CD4-positive, alpha-beta T cell treated with Interleukin-1 beta for 1 hour (primary cell): ENCODE measurements around the gene SIGLEC15.
"Not testable (repeated sequence)": the region's sequence is repeated elsewhere in the genome, so short reads cannot be mapped to it uniquely, and the experiment has no call there.

Experiments used
- DNase-seq, 2 donors: peaks; one replicate each; pipeline ENCODE4 v3.0.0-alpha.2; 2020 to 2022

Gene SIGLEC15

DNA sequence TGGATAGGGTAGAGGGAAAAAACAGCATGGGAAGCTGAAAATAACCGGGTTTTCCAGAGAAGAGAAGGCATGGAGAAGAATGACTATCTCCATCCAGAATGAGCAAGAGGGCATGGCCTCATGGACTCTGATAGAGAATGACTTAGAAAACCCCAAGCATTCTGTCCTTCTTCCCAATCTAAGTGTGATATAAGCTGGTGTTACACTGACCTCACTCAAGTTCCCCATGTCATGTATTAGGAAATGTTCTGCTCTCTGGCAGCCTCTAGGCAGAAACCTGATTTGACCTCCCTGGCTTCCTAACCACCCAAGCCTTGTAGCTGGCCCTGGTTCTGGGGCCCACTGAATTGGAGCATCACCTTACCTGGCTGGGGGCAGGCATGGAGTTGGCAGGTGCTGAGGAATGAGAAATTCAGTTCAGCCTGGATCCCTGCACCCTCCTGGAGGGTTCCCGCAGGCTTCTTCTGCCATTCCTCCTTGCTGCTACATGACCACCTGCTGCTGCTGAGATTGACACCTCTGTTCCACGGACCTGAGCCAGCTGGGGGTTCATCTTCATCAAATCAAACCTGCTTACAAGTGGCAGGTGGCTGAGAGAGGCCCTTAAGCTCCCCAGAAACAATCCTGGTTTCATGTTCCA lies 5.2 kb upstream of the SIGLEC15 start:
- DNase-seq: no peak

DNA sequence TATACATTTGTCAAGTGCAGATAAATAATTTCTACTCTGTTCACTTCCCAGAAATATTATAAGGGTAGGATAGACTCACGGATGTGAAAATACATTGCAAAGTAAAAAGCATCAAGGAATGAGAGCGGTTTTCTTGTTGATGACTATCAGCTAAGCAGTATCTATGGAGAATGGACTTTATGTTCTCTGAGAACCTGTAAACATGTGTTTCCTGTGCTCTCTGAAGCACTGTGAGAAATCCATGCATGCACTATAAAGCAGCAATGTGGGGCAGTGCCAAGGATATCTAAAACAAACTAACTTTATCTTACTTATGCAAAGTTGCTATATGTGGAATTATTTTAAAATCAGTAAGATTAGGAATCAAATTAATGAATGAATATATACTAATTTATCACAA lies 4.4 kb upstream of the SIGLEC15 start:
- DNase-seq: no peak

DNA sequence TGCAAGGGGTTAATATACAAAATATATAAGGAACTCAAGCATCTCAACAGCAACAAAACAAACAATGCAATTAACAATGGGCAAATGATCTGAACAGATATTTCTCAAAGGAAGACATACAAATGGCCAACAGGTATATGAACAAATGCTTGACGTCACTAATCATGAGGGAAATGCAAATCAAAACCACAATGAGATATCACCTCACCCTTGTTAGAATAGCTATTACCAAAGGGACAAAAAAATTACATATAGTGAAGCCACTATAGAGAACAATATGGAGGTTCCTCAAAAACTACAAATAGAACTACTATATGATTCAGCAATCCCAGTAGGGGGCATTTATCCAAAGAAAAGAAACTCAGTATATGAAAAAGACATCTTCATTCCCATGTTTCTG lies 3.8 kb upstream of the SIGLEC15 start:
- no peak for DNase-seq

DNA sequence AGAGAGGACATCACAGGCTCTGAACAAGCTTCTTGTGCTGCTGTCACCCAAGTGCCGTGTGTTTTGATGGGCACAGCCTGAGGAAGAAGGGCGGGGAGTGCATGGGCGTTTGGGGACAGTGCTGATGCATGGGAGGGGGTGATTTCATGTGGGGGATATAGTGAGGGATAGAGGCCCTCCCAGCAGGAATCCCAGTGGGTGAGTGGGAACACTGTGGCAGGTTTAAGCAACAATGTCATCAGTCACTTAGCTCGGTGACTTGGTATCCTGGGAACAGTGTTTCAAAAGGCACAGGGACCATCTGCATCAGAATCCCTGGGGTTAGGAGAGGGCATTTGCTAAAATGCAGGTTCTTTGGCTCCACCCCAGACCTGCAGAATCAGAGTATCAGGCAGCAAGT lies 609 bp downstream of the SIGLEC15 start:
- no peak for DNase-seq

DNA sequence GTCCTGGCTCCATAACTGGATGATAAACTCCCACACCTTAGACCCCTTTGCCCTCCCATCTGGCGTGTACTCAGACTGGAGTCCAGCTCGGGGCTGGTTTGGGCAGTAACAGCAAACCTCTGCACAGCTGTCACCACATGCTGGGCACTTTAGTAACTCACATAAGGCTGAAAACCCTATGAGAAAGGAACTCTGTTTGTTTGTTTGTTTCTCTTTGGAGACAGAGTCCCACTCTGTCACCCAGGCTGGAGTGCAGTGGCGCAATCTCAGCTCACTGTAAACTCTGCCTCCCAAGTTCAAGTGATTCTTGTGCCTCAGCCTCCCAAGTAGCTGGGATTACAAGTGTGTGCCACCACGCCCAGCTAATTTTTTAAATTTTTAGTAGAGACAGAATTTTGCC lies 1.2 kb downstream of the SIGLEC15 start:
- not testable (repeated sequence) for DNase-seq

DNA sequence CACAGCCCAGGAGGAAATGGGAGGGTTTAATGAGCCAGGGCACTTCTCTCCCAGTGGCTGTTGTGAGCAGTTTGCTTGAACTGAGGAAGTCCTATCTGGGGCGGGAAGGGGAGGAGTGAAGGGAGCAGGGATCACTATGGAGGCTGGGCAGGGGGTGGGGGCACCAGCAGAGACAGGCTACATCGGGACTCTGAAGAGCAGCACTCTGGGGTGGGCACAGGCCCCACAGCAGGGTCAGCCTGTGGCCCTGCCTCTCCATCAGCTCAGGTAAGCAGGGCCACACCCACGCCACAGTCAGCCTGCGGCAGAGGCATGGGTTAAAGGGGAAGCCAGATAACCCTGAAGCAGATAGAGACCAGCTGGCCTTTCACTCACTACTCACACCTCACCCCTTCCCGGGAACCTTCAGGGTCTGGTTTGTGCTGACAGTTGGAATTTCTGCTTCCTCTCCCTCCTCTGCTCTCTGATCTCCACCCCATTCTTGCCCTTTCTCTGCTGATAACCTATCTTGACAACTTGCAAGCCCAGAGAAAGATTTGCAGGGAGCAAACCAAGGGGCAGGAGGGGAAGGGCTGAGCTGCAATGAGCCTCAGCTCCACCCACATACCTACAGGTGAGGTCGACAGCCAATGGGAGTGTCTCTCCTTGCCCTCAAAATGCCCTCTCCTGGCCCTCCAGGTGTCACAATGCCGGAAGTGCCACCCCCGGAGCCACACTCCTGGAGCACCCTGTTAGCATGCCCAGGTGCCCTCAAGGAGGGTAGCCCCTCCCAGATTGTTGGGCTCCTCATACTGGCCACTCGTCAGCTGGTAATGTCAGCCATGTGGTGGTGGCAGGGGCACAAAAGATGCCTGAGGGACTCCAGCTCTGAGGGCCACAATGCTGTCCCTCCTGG lies 3.7 kb downstream of the SIGLEC15 start:
- DNase-seq: peak in 1 of 2 donors; percentile 23

DNA sequence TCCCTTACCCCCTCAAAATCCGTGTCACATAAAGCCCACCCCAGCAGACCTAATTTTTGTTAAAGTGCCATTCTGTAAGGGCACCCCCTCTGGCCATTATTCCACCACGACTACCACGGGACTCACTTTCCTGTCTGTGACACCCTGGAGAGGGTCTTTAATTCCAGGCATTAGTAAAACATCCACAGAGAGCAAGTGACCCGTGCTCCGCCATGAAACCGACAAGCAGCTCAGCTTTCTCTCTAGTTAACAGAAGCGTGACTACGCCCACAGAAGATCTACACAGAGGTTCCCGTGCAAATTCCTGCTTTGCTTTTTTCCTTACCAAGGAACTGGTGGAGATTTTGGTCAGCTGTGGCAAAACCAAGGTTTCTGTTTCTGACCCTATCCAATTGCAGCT lies 4.4 kb downstream of the SIGLEC15 start:
- DNase-seq: no peak

DNA sequence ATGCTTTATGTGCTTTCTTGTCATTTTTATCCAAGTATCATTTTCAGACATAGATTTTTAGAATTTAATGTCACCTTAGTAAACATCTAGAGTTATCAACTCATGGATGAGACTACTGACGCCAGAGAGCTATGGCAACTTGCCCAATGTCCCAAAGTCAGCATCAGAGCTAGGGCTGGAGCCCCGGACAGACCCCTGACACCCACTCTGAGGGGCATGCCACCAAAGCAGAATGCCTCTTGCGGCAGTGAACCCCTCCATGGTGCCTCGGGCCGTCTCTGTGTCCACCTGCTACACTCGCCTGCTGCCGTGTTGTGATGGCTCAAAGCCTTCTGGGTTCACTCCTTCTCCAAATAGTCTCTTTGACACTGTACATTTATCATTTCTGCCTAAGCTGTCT lies 5.4 kb downstream of the SIGLEC15 start:
- DNase-seq: no peak

DNA sequence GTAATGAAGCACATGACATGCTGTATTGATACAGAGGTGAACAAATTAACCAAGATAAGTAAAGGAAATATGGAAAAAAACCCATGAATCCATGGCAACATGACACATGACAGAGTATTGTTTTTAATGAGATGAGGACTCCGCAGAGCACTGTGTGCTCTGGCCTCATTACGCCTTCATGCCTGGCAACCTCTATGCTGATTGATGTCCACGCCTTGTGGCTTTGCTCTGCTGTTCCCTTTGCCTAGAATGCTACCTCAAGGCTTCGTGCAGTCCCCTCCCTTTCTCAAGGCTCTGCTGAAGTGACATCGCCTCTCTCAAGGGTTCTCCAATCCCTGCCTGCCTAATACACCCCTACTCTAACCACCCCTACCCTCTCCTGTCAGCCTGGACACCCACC lies 8.4 kb downstream of the SIGLEC15 start:
- DNase-seq: no peak

DNA sequence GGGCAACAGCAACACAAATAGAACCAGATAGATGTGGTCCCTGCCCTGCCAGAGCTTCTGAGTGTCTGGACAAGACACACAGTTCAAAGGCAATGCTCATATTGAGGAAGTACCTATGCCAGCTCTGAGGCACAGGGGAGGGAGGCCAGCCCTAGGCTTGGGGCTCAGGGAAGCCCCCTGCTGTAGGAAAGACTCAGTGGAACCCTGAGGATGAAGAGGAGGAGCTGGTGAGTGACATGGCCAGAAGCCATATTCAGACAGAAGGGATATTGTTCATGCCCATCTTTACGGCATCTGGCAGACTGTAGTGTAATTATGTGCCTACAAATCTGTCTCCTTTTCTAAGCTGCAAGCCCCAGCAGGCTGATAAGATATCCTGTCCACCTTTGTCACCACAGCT lies 8.8 kb downstream of the SIGLEC15 start:
- no peak for DNase-seq

DNA sequence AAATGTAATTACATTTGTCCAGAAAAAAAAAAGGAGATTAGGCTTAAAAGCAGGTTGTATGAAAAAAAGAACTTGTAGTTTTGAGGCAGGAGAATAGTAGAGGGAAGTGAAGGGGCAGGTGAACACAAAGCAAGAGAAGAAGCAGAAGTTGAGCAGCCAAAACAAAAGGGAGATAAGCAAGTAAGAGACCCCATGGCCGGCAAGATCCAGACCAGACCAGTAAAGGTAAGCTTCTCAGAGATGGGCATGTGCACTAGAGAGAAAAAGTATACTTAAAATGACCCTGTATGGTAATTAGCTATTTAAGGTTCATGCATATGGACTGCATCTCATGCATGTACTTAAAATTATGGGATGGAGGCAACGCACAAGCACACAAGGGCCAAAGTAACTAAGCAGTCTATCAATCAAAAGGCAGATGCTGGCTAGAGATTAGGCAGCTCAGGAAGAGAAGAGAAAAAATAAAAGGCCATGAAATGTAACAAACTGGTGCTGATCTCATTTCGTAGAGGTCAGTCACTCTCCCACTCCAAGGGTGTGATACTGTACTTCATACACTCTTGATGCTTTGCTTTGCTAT lies 9.7 kb downstream of the SIGLEC15 start:
- no peak for DNase-seq

DNA sequence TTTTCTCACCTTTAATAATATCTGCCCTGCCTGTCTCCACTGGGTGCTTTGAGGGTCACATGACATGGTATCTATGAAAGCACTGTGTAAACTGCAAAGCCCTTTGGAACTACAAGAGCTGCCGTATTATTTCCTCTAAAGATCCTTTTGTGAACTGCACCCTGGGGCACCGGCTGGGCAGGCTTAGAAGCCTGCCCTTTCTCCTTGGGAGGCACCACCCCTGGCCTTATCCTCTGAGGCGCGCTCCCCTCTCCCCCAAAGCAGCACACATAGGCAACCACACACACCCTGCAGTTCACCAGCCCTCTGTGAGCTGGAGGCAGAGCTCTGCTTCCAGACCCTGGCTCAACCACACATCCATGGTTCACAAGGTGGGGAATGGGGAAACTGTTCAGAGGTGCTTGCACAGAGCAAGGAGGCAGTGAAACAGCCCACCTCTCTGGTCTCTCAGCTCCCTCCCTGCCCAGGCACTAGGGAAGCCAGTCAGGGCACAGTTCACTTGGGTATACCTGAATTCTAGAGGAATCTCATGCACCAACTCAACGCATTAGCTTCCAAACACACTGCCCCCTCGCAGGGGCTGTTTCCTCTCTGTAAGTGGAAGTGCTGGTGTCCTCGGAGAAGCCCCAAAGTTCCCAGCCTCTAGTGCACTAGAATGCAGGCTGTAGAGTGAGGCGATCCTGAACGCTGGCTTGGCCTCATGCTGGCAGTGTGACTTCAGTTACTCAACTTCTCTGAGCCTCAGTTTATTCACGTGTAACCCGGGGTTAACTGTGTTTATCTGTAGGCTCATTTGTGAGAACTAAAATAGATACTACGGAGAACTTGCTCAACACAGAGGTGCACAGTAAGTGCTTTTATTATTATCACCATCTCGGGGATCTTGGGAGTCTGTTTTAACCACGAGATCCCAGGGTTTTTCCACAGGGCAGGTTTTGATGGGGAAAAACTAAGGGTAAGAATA lies 11.0 kb downstream of the SIGLEC15 start:
- DNase-seq: no peak

DNA sequence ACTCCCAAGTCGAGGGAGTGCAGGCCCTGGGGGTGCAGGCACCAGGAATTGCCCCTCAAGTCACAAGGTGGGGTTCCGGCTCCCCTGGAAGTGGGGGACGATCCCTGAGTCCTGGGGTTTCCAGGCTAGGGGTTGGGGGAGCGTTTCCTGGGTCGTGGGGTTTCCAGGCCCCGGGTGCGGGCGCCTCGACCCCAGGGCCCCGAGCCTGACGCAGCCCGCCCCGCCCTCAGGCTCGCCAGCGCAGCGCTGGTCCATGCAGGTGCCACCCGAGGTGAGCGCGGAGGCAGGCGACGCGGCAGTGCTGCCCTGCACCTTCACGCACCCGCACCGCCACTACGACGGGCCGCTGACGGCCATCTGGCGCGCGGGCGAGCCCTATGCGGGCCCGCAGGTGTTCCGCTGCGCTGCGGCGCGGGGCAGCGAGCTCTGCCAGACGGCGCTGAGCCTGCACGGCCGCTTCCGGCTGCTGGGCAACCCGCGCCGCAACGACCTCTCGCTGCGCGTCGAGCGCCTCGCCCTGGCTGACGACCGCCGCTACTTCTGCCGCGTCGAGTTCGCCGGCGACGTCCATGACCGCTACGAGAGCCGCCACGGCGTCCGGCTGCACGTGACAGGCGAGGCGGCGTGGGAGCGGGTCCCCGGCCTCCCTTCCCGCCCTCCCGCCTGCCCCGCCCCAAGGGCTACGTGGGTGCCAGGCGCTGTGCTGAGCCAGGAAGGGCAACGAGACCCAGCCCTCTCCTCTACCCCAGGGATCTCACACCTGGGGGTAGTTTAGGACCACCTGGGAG lies 12.0 kb downstream of the SIGLEC15 start:
- peak; percentile 48 to 62 for DNase-seq

DNA sequence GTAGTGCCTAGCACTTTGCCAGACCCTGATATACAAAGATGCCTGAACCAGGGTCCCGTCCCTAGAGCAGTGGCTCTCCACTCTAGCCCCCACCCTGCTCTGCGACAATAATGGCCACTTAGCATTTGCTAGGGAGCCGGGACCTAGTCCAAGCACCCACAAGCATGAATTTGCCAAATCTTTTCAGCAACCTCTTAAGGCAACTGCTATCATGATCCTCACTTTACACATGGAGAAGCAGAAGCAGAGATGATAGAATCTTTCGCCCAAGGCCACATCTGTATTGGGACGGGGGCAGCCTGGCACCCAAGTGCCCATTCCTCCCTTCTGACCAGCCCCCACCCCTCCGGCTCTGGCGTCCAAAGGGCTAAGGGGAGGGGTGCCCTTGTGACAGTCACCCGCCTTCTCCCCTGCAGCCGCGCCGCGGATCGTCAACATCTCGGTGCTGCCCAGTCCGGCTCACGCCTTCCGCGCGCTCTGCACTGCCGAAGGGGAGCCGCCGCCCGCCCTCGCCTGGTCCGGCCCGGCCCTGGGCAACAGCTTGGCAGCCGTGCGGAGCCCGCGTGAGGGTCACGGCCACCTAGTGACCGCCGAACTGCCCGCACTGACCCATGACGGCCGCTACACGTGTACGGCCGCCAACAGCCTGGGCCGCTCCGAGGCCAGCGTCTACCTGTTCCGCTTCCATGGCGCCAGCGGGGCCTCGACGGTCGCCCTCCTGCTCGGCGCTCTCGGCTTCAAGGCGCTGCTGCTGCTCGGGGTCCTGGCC lies 13.0 kb downstream of the SIGLEC15 start:
- no peak for DNase-seq

DNA sequence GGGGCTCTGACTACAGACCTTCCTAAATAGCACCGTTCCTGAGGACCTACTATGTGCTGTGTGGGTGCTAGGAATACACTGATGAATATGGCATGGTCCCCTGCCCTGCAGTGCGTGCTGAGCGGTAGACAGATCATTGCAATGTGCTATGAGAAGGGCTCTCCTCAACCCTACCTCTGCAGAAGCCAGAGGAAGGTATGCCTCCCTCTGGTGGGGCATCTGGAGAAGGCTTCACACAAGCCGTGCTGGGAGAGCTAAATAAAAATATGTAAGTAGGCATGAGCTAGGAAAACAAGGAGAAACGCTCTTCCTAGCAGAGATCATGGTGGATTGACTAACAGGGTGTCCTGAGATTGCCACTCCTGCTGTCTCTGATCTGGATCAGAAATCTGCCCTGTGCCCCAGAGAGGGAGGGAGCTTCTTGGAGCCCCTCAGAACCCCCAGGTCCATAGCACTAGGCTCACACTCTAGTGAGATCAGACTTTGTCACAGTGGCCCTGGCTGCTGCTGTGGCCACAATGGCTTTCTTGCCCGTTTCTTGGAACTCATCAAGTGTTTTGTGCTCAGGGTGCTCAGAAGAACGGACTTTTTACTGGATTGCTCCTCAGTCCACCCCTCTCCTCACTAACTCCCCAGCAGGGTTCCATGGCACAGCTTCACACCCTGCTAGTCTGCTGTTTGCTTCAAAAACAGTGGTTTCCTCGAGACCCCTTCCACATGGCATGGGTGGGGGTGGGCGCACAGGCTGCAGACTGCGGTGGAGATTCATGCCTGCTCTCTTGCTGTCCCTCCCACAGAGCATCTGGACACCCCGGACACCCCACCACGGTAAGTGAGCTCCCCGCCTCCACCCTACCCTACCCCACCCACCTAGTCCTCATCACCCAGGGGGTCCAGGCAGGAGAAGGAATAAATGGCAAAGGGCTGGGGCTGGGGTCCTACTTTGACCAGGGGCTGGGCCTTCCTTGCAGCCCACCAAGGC lies 14.2 kb downstream of the SIGLEC15 start:
- peak; percentile 17 to 32 for DNase-seq

DNA sequence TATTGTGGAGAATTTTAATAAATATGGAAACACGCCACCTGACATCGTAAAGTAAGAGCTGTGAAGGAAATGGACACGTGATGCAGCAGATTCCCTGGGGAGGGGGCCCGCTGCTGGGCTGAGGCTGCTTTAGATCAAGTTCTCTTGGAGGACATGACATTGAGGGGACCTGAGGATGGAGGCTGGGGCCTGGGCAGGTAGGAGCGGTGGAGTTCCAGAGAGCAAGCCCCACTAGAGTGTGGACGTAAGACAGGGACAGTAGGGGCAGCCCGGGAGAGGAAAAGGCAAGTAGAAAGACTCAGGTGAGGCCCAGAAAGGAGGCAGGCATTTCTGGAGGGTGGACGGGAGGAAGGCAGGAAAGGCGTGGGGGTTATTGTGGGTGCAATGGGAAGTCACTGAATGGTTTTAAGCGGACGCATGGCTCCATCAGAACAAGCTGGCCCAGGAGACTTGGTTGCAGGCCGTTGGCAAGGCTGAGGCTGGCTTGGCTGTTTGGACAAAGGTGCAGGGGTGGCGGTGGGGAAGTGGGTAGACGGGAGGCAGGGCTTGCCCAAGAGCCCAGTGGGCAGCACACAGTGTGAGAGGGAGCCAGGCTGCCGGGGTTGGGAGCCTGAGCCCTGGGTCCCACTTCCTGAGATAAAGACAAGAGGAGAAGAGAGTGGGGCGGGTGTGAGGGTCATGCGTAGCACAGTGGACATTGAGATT lies 15.7 kb downstream of the SIGLEC15 start:
- DNase-seq: no peak

DNA sequence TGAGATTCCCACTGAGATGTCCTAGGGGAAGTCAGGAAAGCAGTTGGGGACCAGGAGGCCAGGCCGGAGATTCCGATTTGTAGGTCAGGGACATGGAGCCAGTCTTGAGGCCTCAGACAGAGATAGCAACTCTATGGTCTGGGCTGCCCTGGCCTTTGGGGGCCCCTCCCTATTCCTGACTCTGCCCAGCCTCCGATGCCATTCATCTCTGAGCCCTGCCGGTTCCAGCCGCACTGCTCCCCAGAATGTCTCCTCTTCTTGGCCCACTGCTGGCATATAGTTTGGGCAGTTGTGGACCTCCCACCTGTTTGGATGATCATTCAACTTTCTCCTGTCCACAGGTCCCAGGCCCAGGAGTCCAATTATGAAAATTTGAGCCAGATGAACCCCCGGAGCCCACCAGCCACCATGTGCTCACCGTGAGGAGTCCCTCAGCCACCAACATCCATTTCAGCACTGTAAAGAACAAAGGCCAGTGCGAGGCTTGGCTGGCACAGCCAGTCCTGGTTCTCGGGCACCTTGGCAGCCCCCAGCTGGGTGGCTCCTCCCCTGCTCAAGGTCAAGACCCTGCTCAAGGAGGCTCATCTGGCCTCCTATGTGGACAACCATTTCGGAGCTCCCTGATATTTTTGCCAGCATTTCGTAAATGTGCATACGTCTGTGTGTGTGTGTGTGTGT lies 16.4 kb downstream of the SIGLEC15 start:
- no peak for DNase-seq

DNA sequence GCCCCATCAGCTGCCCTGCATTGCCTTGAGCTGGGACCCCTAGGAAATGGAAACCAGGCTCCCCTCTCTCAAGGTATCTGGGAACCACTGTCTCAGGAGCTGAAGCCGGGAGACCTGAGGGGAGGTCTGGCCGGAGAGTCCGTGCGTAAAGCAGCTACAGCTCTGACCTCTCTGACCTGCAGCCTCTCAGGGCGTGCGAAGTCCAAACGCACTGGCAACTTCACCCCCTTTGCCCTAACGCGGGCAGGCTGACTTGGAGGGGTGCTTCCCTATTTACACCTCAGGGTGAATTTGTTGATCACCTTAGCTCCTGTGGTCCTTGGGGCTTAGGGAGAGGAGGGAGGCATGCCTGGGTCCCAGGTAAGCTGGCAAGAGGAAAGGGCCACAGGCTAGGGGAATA lies 17.5 kb downstream of the SIGLEC15 start:
- DNase-seq: no peak

DNA sequence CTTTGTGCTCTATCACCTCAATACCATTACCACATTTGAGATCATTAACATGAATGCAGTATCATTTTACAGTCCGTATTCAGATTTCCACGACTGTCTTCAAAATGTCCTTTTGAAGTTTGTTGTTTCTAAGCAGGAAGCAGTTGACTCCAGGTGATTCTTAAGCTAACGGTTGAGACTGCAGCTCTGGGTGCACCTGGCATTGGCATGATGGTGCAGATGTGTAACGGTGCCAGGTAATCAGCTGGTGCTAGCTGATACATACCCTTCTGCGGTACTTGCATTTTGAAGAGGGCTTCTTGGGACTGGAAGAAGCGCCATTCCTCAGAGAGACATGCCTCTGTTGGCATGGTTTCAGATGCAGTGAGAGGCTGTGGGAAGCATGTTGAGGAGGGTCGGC lies 19.5 kb downstream of the SIGLEC15 start:
- DNase-seq: no peak
